Breast epithelium (tissue), 4 donors: ENCODE data around the gene TRIM7. TPM values are rescaled to one million over a fixed set of nuclear protein-coding genes. Genes with fewer than 3 reads are reported as not detected.
A peak's percentile ranks its signal among the peaks of the same experiment; 100 is the strongest.

Source experiments
- DNase-seq, 2 donors: peaks; one replicate each; pipeline ENCODE4 v3.0.0-alpha.2; 2019; ENCODE audit warnings: low spot score in 2 of 2
- H3K27ac ChIP-seq, 2 donors: fragments of 200-600 bp; sonication (generic) in 1 of 2; one replicate each; pipeline ENCODE4 v1.5.1; 2016 to 2019; ENCODE audit warnings: mild to moderate bottlenecking in 1 of 2
- H3K27me3 ChIP-seq, 2 donors: fragments of 200-600 bp; sonication (generic) in 1 of 2; one replicate each; pipeline versions ENCODE4 v1.5.1 to v1.6.0; 2017 to 2019; ENCODE audit warnings: control low read depth in 1 of 2, mild to moderate bottlenecking in 1 of 2
- H3K36me3 ChIP-seq: fragments of 200-600 bp; one replicate; pipeline ENCODE4 v1.5.1; 2019
- H3K4me1 ChIP-seq, 2 donors: fragments of 200-600 bp; sonication (generic); one replicate each; pipeline ENCODE4 v1.5.1; 2016 to 2019; ENCODE audit warnings: control low read depth in 1 of 2
- H3K4me3 ChIP-seq, 3 donors: fragments of 200-600 bp; sonication (generic); 1 replicate in 2 of 3; 2 replicates in 1 of 3; pipeline ENCODE4 v1.5.1; 2016 to 2019; ENCODE audit warnings: mild to moderate bottlenecking in 3 of 3, moderate library complexity in 2 of 3
- H3K9me3 ChIP-seq, 2 donors: fragments of 200-600 bp; sonication (generic) in 1 of 2; one replicate each; pipeline ENCODE4 v1.5.1; 2016 to 2019; ENCODE audit warnings: control low read depth in 1 of 2
- CTCF ChIP-seq, 3 donors: fragments of 450-650 bp; IDR thresholded peaks; one replicate each; pipeline ENCODE4 v1.5.1; 2016 to 2017; ENCODE audit warnings: antibody characterized with exemption in 3 of 3, mild to moderate bottlenecking in 3 of 3, moderate library complexity in 3 of 3
- POLR2A ChIP-seq: fragments of 450-650 bp; IDR thresholded peaks from one replicate; pipeline ENCODE4 v1.6.1; 2016; ENCODE audit warnings: antibody characterized with exemption, mild to moderate bottlenecking, moderate library complexity
- POLR2AphosphoS5 ChIP-seq, 3 donors: sonication (generic); formaldehyde crosslinking; IDR thresholded peaks; one replicate each; pipeline ENCODE4 v1.6.1; 2017; ENCODE audit warnings: antibody characterized with exemption in 3 of 3
- intact Hi-C: fragments of 100-400 bp; cut with DNase I; formaldehyde crosslinking; loops from one replicate; pipeline ENCODE4 v1.15.1; 2023; ENCODE audit warnings: low total_unique reads
- total RNA-seq, 3 donors: library from RNA; depleted of rRNA; stranded (reverse); fragments of >200 nt; gene quantifications; one replicate each; pipeline ENCODE4 v1.1.0, GENCODE V29; 2016

TRIM7 gene
- total RNA-seq, 3 donors from 2014 or later: 0.29 to 5.4 (median 5.2) TPM

GRCh38 chr5:181221792-181222629, 17.0 kb upstream of the TRIM7 start:
- intact Hi-C loops: loop anchor here (2.0 kb wide), 1 partner anchor 21 kb away; the partner anchor contains the start of gene RACK1
- H3K4me1 ChIP-seq: no peaks in the 10 kb centered on the region
- peak; percentile 97 to 100 for DNase-seq
- H3K4me3 ChIP-seq: peak overlapping the region; percentile 66 to 85 (median 74)
- no peaks in the 10 kb centered on the region for H3K36me3 ChIP-seq
- no peaks in the 10 kb centered on the region for H3K27me3 ChIP-seq
- H3K27ac ChIP-seq: peak overlapping the region; percentile 93 to 94
- TF ChIP-seq POLR2AphosphoS5 (IDR thresholded peaks at IDR 0.05) (peak; percentile 83 to 92 (median 89)), CTCF (IDR thresholded peaks at IDR 0.05) (no peak)
- H3K9me3 ChIP-seq: no peaks in the 10 kb centered on the region

GRCh38 chr5:181221105-181221791, 16.3 kb upstream of the TRIM7 start:
- intact Hi-C loops: no loop called here

GRCh38 chr5:181220178-181220515, 15.2 kb upstream of the TRIM7 start:
- Histone ChIP-seq H3K27ac (no peak overlapping the region), H3K36me3 (no peaks in the 10 kb centered on the region), H3K4me1 (peaks cover 0 to 7% of the 10 kb centered on the region in 2 donors), H3K9me3 (no peaks in the 10 kb centered on the region), H3K4me3 (no peak overlapping the region), H3K27me3 (no peaks in the 10 kb centered on the region)
- no peak for TF ChIP-seq POLR2AphosphoS5 (IDR thresholded peaks at IDR 0.05)
- TF ChIP-seq CTCF (IDR thresholded peaks at IDR 0.05): no peak
- TF ChIP-seq POLR2A: no peak
- intact Hi-C loops: no loop called here
- DNase-seq: no peak

More at GRCh38 chr5:181221105-181221791, 16.3 kb upstream of the TRIM7 start:
- no peak for TF ChIP-seq CTCF (IDR thresholded peaks at IDR 0.05)
- no peak for TF ChIP-seq POLR2AphosphoS5 (IDR thresholded peaks at IDR 0.05)
- no peak for TF ChIP-seq POLR2A
- H3K27me3 ChIP-seq: no peaks in the 10 kb centered on the region
- DNase-seq: peak in 1 of 2 donors; percentile 45
- no peaks in the 10 kb centered on the region for H3K9me3 ChIP-seq
- H3K27ac ChIP-seq: peak overlapping the region; percentile 93 to 94
- H3K36me3 ChIP-seq: no peaks in the 10 kb centered on the region
- peaks cover 0 to 5% of the 10 kb centered on the region in 2 donors for H3K4me1 ChIP-seq
- H3K4me3 ChIP-seq: peak overlapping the region in 2 of 3 donors; percentile 74 to 85

- H3K27ac ChIP-seq: no peak overlapping the region
- H3K9me3 ChIP-seq: no peaks in the 10 kb centered on the region
- H3K4me1 ChIP-seq: peaks cover 0 to 7% of the 10 kb centered on the region in 2 donors
- no peaks in the 10 kb centered on the region for H3K36me3 ChIP-seq
- H3K27me3 ChIP-seq: no peaks in the 10 kb centered on the region
- no peak for DNase-seq
- H3K4me3 ChIP-seq: no peak overlapping the region
- TF ChIP-seq CTCF (IDR thresholded peaks at IDR 0.05): no peak
- TF ChIP-seq POLR2A: no peak
- no peak for TF ChIP-seq POLR2AphosphoS5 (IDR thresholded peaks at IDR 0.05)
- intact Hi-C loops: no loop called here
These were observed 14.5 kb upstream of the TRIM7 start for GRCh38 chr5:181219262-181220177.
